Lung (tissue), 16 donors: Measurements from ENCODE around the gene STK4. TPM values are rescaled to one million over a fixed set of nuclear protein-coding genes. Genes with fewer than 3 reads are reported as not detected.

Experiments
- ATAC-seq: fragments of 200-7000 bp; cut with Tn5 transposase; one replicate; pipeline ENCODE4 v1.9.1; 2020; ENCODE audit warnings: moderate number of reproducible peaks; ENCODE audit not compliant: insufficient read depth, low FRiP score
- DNase-seq, 3 donors: peaks; one replicate each; pipeline ENCODE4 v3.0.0-alpha.2; 2013 to 2017
- H3K27ac ChIP-seq, 2 donors: one replicate each; pipeline ENCODE4 v1.5.1; 2013; ENCODE audit warnings: mild to moderate bottlenecking in 2 of 2, moderate library complexity in 2 of 2, control low read depth in 1 of 2, inconsistent platforms in 1 of 2, low read depth in 1 of 2, low read length in 1 of 2
- H3K27me3 ChIP-seq, 3 donors: one replicate each; pipeline ENCODE4 v1.5.1; 2013; ENCODE audit warnings: low read length in 2 of 3; ENCODE audit not compliant: control insufficient read depth in 3 of 3, insufficient read depth in 3 of 3
- H3K36me3 ChIP-seq, 4 donors: one replicate each; pipeline ENCODE4 v1.5.1; 2013; ENCODE audit warnings: low read length in 4 of 4, mild to moderate bottlenecking in 1 of 4, moderate library complexity in 1 of 4; ENCODE audit not compliant: control insufficient read depth in 4 of 4, insufficient read depth in 4 of 4
- H3K4me1 ChIP-seq, 5 donors: one replicate each; pipeline ENCODE4 v1.5.1; 2013; ENCODE audit warnings: low read length in 5 of 5, mild to moderate bottlenecking in 2 of 5, moderate library complexity in 1 of 5; ENCODE audit not compliant: control insufficient read depth in 5 of 5, insufficient read depth in 5 of 5
- H3K4me3 ChIP-seq: one replicate; pipeline ENCODE4 v1.5.1; 2013; ENCODE audit warnings: mild to moderate bottlenecking, control low read depth, moderate library complexity
- H3K9ac ChIP-seq, 2 donors: one replicate each; pipeline ENCODE4 v1.5.1; 2013; ENCODE audit warnings: low read length in 2 of 2, control low read depth in 1 of 2; ENCODE audit not compliant: insufficient read depth in 1 of 2
- H3K9me3 ChIP-seq, 4 donors: one replicate each; pipeline ENCODE4 v1.5.1; 2013; ENCODE audit warnings: low read length in 3 of 4, mild to moderate bottlenecking in 1 of 4, moderate library complexity in 1 of 4; ENCODE audit not compliant: control insufficient read depth in 4 of 4, insufficient read depth in 3 of 4
- CTCF ChIP-seq: IDR thresholded peaks from 2 replicates; pipeline ENCODE4 v1.5.1; 2012; ENCODE audit warnings: mild to moderate bottlenecking; ENCODE audit errors: control extremely low read depth, extremely low read depth
- WGBS, 2 donors: extraction: QIAGEN DNeasy Blood & Tissue Kit; methylation state at CpG; one replicate each; pipeline ENCODE4 v1.1.7; 2013; 5-methylcytosine and 5-hydroxymethylcytosine counted together
- long read RNA-seq, 5 donors: transcript quantifications; one replicate each; lab custom pipeline, GENCODE V29; 2026
- polyA plus RNA-seq, 2 donors: library from polyadenylated mRNA; stranded (reverse); fragments of 200-250 nt; gene quantifications; one replicate each; pipeline ENCODE4 v1.2.1, GENCODE V29; 2013
- total RNA-seq, 2 donors: library from RNA; depleted of rRNA in 1 of 2; stranded (reverse); fragments of >200 nt in 1 of 2; gene quantifications; one replicate each; pipeline ENCODE4 v1.2.1, GENCODE V29; 2014 to 2021
- donor health status: control.
- donor health status: control.
- donor health status: Bipolar disorder and iron deficiency.
- donor health status: healthy.
- donor health status: DM: yes; HTN: yes; CAD: no.

The STK4 gene
- 10 to 100 TPM; 34.6 to 70.9 TPM for total RNA-seq
- polyA plus RNA-seq, result 10 to 100 TPM; 11.8 to 21.7 TPM
- long read RNA-seq, donor 1, full-length matches to known transcripts, result 4 of 4 reads
- long read RNA-seq, donor 1, partial matches to known transcripts, result 0 of 4 reads
- long read RNA-seq, donor 1, other reads (novel, unspliced or antisense), result 0 of 4 reads
- long read RNA-seq, donor 2, full-length matches to known transcripts, result 3 of 3 reads
- long read RNA-seq, donor 2, partial matches to known transcripts, result 0 of 3 reads
- long read RNA-seq, donor 2, other reads (novel, unspliced or antisense), result 0 of 3 reads
- long read RNA-seq, donor 3, result 0 reads
- long read RNA-seq, donor 4, result 0 reads
- long read RNA-seq, donor 5, partial matches to known transcripts, result 0 of 1 reads
- long read RNA-seq, donor 5, other reads (novel, unspliced or antisense), result 0 of 1 reads

GRCh38 chr20:44966030-44966961 lies at the start of gene STK4:
STK4 (plus strand) TSS chr20:44966512; CDS start chr20:44966569, 57 bp downstream.
- TF ChIP-seq CTCF, result peak; percentile 60
- H3K27ac ChIP-seq, result peak within 1 kb of the TSS; percentile 79 to 94
- no peaks in the 10 kb centered on the region for H3K9me3 ChIP-seq
- H3K9ac ChIP-seq, result peak within 1 kb of the TSS; percentile 33 to 84
- H3K4me1 ChIP-seq, result peaks cover 0 to 22% (median 5%) of the 10 kb centered on the region in 5 donors
- H3K27me3 ChIP-seq, result no peaks in the 10 kb centered on the region
- ATAC-seq (peak; percentile 93), DNase-seq (peak; percentile 94 to 97 (median 94))
- H3K4me3 ChIP-seq, result peak within 1 kb of the TSS; percentile 86
- H3K36me3 ChIP-seq, result no peaks in the 10 kb centered on the region
- 1% methylated on average over 67 to 68 of the region's 68 CpGs for WGBS, 2 donors

DNA sequence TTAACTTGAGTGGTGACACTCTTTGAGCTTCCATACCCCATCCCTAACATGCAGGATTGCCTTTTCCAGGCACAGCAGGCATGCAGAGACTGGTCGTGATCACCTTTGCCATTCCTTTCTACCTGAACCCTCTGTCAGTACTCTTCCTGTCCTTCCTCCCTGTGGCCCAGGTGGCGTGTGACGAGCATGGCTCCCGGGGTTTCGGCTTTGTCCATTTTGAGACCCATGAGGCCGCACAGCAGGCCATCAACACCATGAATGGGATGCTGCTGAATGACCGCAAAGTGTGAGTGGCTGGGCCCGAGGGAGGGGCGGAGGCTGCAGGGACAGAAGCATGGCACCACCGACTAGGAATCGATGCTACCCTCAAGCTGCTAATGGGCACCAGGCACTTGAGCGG lies 49.7 kb upstream of the STK4 start:
- DNase-seq (no peak), ATAC-seq (no peak)
- H3K36me3 ChIP-seq, result peaks cover 0 to 10% (median 7%) of the 10 kb centered on the region in 4 donors

GRCh38 chr20:44917399-44917798 lies 48.9 kb upstream of the STK4 start:
- no peaks in the 10 kb centered on the region for H3K9me3 ChIP-seq
- no peak for TF ChIP-seq CTCF
- DNase-seq (no peak), ATAC-seq (no peak)
- no peak overlapping the region for H3K4me3 ChIP-seq
- H3K27ac ChIP-seq, result no peak overlapping the region
- H3K9ac ChIP-seq, result no peak overlapping the region
- no peaks in the 10 kb centered on the region for H3K4me1 ChIP-seq
- no peaks in the 10 kb centered on the region for H3K27me3 ChIP-seq
- H3K36me3 ChIP-seq, result peaks cover 0 to 10% (median 9%) of the 10 kb centered on the region in 4 donors
- WGBS, 2 donors, result 96 to 98% methylated on average over 2 of the region's 2 CpGs

More for the DNA sequence above, 49.7 kb upstream of the STK4 start:
- Histone ChIP-seq H3K27me3 (no peaks in the 10 kb centered on the region), H3K4me3 (no peak overlapping the region), H3K9ac (no peak overlapping the region), H3K9me3 (no peaks in the 10 kb centered on the region), H3K4me1 (peaks cover 0 to under 1% (median 0%) of the 10 kb centered on the region in 5 donors), H3K27ac (no peak overlapping the region)
- 94 to 96% methylated on average over 12 of the region's 12 CpGs for WGBS, 2 donors
- TF ChIP-seq CTCF, result no peak
